Measurements from ENCODE around the gene HIPK1.

HIPK1 gene

GRCh38 chr1:113975211-113975895 lies 46.2 kb downstream of the HIPK1 start:
- in situ Hi-C loops (cut with HindIII; ENCODE audit: low pct_ligation_motif_present, low pct_unique_long_range_greater_than_20kb, low sequenced_read_pairs) = no loop called here
- DNase-seq = no peak

GRCh38 chr1:113976609-113977278 lies 47.6 kb downstream of the HIPK1 start:
- in situ Hi-C loops (cut with HindIII; ENCODE audit: low pct_ligation_motif_present, low pct_unique_long_range_greater_than_20kb, low sequenced_read_pairs) = no loop called here
- DNase-seq = peak; percentile 58

GRCh38 chr1:113977906-113978305 lies 48.8 kb downstream of the HIPK1 start:
- no peak for DNase-seq
- in situ Hi-C loops (cut with HindIII; ENCODE audit: low pct_ligation_motif_present, low pct_unique_long_range_greater_than_20kb, low sequenced_read_pairs) = no loop called here

GRCh38 chr1:113978863-113979702 lies 50.0 kb downstream of the HIPK1 start, which contains the start of gene OLFML3:
Gene OLFML3, plus strand, starts transcription at chr1:113979474. Its CDS starts 43 bp downstream, at chr1:113979517.
- peak; percentile 76 for DNase-seq
- in situ Hi-C loops (cut with HindIII; ENCODE audit: low pct_ligation_motif_present, low pct_unique_long_range_greater_than_20kb, low sequenced_read_pairs) = no loop called here

GRCh38 chr1:113980110-113980509 lies 51.0 kb downstream of the HIPK1 start:
- in situ Hi-C loops (cut with HindIII; ENCODE audit: low pct_ligation_motif_present, low pct_unique_long_range_greater_than_20kb, low sequenced_read_pairs) = no loop called here
- DNase-seq = no peak

- in situ Hi-C loops (cut with HindIII; ENCODE audit: low pct_ligation_motif_present, low pct_unique_long_range_greater_than_20kb, low sequenced_read_pairs) = no loop called here
Observed at GRCh38 chr1:113981962-113982931, 53.1 kb downstream of the HIPK1 start.

GRCh38 chr1:113982949-113983348 lies 53.8 kb downstream of the HIPK1 start:
- DNase-seq = no peak
- in situ Hi-C loops (cut with HindIII; ENCODE audit: low pct_ligation_motif_present, low pct_unique_long_range_greater_than_20kb, low sequenced_read_pairs) = no loop called here

More at GRCh38 chr1:113981962-113982931, 53.1 kb downstream of the HIPK1 start:
- no peak for DNase-seq

GRCh38 chr1:113983391-113983790 lies 54.3 kb downstream of the HIPK1 start:
- no peak for DNase-seq
- in situ Hi-C loops (cut with HindIII; ENCODE audit: low pct_ligation_motif_present, low pct_unique_long_range_greater_than_20kb, low sequenced_read_pairs) = no loop called here

- in situ Hi-C loops (cut with HindIII; ENCODE audit: low pct_ligation_motif_present, low pct_unique_long_range_greater_than_20kb, low sequenced_read_pairs) = no loop called here
- DNase-seq = no peak
Observed at GRCh38 chr1:113983826-113984225, 54.7 kb downstream of the HIPK1 start.

- in situ Hi-C loops (cut with HindIII; ENCODE audit: low pct_ligation_motif_present, low pct_unique_long_range_greater_than_20kb, low sequenced_read_pairs) = no loop called here
- no peak for DNase-seq
Observed at GRCh38 chr1:113984710-113985109, 55.6 kb downstream of the HIPK1 start.

- no peak for DNase-seq
- in situ Hi-C loops (cut with HindIII; ENCODE audit: low pct_ligation_motif_present, low pct_unique_long_range_greater_than_20kb, low sequenced_read_pairs) = no loop called here
Observed at GRCh38 chr1:113986802-113987201, 57.7 kb downstream of the HIPK1 start.

GRCh38 chr1:113987259-113987658 lies 58.1 kb downstream of the HIPK1 start:
- DNase-seq = no peak
- in situ Hi-C loops (cut with HindIII; ENCODE audit: low pct_ligation_motif_present, low pct_unique_long_range_greater_than_20kb, low sequenced_read_pairs) = no loop called here

GRCh38 chr1:113990530-113990929 lies 61.4 kb downstream of the HIPK1 start:
- in situ Hi-C loops (cut with HindIII; ENCODE audit: low pct_ligation_motif_present, low pct_unique_long_range_greater_than_20kb, low sequenced_read_pairs) = no loop called here

GRCh38 chr1:113990961-113991360 lies 61.8 kb downstream of the HIPK1 start:
- DNase-seq = no peak
- in situ Hi-C loops (cut with HindIII; ENCODE audit: low pct_ligation_motif_present, low pct_unique_long_range_greater_than_20kb, low sequenced_read_pairs) = no loop called here

More at GRCh38 chr1:113990530-113990929, 61.4 kb downstream of the HIPK1 start:
- DNase-seq = no peak

- in situ Hi-C loops (cut with HindIII; ENCODE audit: low pct_ligation_motif_present, low pct_unique_long_range_greater_than_20kb, low sequenced_read_pairs) = no loop called here
Observed at GRCh38 chr1:113991467-113991997, 62.4 kb downstream of the HIPK1 start.

GRCh38 chr1:113993072-113993471 lies 63.9 kb downstream of the HIPK1 start:
- no peak for DNase-seq

More at GRCh38 chr1:113991467-113991997, 62.4 kb downstream of the HIPK1 start:
- DNase-seq = no peak

GRCh38 chr1:113993766-113994165 lies 64.6 kb downstream of the HIPK1 start:
- no peak for DNase-seq
- in situ Hi-C loops (cut with HindIII; ENCODE audit: low pct_ligation_motif_present, low pct_unique_long_range_greater_than_20kb, low sequenced_read_pairs) = no loop called here

More at GRCh38 chr1:113993072-113993471, 63.9 kb downstream of the HIPK1 start:
- in situ Hi-C loops (cut with HindIII; ENCODE audit: low pct_ligation_motif_present, low pct_unique_long_range_greater_than_20kb, low sequenced_read_pairs) = no loop called here

GRCh38 chr1:113995382-113995781 lies 66.3 kb downstream of the HIPK1 start:
- in situ Hi-C loops (cut with HindIII; ENCODE audit: low pct_ligation_motif_present, low pct_unique_long_range_greater_than_20kb, low sequenced_read_pairs) = no loop called here
- DNase-seq = no peak

Measured in ACHN (cell line).